ENCODE measurements around the gene TARS3.

The TARS3 gene

GRCh38 chr15:101611580-101612299, 112.5 kb downstream of the TARS3 start:
- TF ChIP-seq ZFX (IDR thresholded peaks at IDR 0.05), result no peak
- no peak for TF ChIP-seq CTCF (conservative IDR thresholded peaks at IDR 0.05)
- no peak overlapping the region for H3K27ac ChIP-seq

- TF ChIP-seq CTCF (conservative IDR thresholded peaks at IDR 0.05) (no peak), ZFX (IDR thresholded peaks at IDR 0.05) (no peak)
- H3K27ac ChIP-seq, result no peak overlapping the region
Measured at GRCh38 chr15:101611007-101611406, 113.3 kb downstream of the TARS3 start.

GRCh38 chr15:101610611-101611000, 113.7 kb downstream of the TARS3 start:
- no peak for TF ChIP-seq CTCF (conservative IDR thresholded peaks at IDR 0.05)
- TF ChIP-seq ZFX (IDR thresholded peaks at IDR 0.05), result no peak
- H3K27ac ChIP-seq, result no peak overlapping the region

- no peak for TF ChIP-seq ZFX (IDR thresholded peaks at IDR 0.05)
- TF ChIP-seq CTCF (conservative IDR thresholded peaks at IDR 0.05), result no peak
- H3K27ac ChIP-seq, result no peak overlapping the region
Measured at GRCh38 chr15:101609742-101610610, 114.3 kb downstream of the TARS3 start.

- H3K27ac ChIP-seq, result no peak overlapping the region
- TF ChIP-seq CTCF (conservative IDR thresholded peaks at IDR 0.05) (no peak), ZFX (IDR thresholded peaks at IDR 0.05) (no peak)
Measured at GRCh38 chr15:101608201-101608600, 116.1 kb downstream of the TARS3 start.

GRCh38 chr15:101607108-101607507, 117.2 kb downstream of the TARS3 start:
- TF ChIP-seq ZFX (IDR thresholded peaks at IDR 0.05) (no peak), CTCF (conservative IDR thresholded peaks at IDR 0.05) (no peak)
- no peak overlapping the region for H3K27ac ChIP-seq

Data from C4-2B (cell line).